GM21825 (cell line): ENCODE measurements around the gene OSBP2.
"Not testable (repeated sequence)": the region's sequence is repeated elsewhere in the genome, so short reads cannot be mapped to it uniquely, and the experiment has no call there.

Source experiments
- ATAC-seq: cut with Tn5 transposase; IDR thresholded peaks from one replicate; pipeline ENCODE4 v1.9.1; 2021; ENCODE audit warnings: mild to moderate bottlenecking, moderate library complexity; ENCODE audit not compliant: unreplicated experiment

OSBP2 gene

DNA sequence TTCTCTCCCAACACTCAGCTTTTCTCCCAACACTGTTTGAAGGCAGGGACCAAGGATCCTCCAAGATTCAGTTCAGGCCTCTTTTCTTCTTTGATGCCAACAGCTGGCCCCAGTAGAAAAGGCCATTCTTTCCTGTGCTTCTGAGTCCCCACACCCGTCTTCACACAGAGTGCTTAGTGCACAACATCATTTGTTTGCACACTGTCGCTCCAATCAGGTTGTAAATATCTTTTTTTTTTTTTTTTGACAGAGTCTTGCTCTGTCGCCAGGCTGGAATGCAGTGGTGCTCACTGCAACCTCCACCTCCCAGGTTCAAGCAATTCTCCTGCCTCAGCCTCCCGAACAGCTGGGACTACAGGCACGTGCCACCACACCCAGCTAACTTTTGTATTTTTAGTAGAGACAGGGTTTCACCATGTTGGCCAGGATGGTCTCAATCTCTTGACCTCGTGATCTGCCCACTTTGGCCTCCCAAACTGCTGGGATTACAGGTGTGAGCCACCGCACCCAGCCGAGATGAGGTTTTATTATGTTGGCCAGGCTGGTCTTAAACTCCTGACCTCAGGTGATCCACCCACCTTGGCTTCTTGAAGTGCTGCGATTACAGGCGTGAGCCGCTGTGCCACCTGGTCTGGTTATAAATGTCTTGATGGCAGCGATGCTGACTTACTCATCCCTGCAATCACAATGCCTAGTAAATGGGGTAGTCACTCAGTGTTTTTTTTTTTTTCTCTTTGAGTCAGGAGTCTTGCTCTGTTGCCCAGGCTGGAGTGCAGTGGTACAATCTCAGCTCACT lies 14.6 kb upstream of the OSBP2 start:
- not testable (repeated sequence) for ATAC-seq

DNA sequence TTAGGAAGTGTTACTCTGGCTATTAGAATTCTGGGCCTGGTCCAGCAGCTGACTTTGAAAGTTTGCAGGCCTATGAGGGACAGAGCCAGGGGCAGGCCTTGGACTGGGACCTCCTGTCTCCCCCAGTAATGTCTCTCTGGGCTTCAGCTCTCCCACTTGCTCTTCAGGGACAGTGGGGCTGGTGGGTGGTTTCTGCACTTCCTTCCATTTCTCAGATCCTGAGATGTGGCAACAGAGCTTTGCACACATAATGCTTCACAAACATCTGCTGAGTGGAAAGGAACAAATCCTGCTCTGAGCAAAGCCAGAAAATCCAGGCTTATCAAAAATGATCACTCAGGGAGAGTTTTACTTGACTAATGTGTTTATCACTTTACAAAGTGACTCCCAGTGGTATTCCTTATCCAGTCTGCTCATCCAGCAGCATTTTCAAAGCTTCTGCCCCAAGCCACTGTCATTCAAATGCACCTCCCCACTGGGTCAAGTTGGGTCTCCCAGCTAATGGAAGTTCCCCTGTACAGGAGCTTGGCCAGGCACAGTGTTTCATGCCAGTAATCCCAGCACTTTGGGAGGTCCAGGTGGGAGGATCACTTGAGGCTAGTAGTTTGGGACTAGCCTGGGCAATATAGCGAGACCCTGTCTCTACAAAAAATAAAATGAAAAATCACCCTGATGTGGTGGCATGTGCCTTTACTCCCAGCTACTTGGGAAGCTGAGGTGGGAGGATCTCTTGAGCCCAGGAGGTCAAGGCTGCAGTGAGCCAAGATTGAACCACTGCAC lies 13.5 kb upstream of the OSBP2 start:
- ATAC-seq: no peak

DNA sequence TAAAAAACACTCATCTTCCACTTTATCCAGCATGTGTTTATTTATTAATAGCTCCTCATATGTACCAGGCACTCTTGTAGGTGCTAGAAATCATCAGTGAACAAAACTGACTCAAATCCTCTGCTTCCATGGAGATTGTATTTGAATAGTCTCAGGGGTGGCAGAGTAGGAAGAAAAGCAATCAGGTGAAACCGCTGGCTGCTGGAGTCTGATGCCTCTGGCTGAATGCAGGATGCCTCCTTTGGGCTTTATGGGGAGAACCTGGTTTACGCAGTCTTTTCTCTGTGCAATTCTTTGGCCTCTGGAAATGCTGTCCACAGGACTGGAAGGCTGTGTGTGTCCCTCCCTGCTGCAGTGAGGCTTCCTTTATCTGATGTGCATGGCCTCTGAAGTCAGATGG lies 12.8 kb upstream of the OSBP2 start:
- no peak for ATAC-seq

DNA sequence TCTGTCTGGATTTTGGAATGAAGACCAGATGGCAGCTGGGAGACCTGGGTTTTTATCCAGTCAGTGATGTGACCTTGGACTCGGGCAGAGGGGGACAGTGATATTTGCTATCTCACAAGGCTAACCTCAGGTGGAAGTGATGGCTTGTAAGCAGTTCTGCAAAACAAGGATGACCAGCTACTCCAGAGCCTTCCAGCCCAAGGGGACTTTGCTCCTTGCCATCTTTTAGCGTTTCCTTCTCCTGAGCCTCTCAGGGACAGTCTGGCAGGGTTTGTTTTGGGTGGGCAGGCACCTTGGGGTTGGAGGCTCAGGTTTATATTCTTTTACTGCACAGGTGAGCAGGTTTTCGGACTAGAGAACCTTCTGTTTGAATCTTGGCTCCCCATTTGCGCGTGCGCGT lies 9.5 kb upstream of the OSBP2 start:
- no peak for ATAC-seq

DNA sequence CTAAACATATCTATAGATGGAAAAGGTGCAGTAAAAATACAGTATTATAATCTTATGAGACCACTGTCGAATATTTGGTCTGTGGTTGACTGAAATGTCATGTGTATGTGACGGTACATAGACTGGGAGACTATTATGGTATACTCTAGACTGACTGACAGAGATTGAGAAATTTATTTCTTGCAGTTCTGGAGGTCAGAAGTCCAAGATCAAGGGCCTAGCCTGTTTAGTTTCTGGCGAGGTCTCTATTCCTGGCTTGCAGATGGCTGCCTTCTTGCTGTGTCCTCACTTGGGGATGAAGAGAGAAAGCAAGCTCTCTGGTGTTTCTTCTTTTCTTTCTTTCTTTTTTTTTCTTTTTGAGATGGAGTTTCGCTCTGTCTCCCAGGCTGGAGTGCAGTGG lies 7.3 kb upstream of the OSBP2 start:
- ATAC-seq: no peak

DNA sequence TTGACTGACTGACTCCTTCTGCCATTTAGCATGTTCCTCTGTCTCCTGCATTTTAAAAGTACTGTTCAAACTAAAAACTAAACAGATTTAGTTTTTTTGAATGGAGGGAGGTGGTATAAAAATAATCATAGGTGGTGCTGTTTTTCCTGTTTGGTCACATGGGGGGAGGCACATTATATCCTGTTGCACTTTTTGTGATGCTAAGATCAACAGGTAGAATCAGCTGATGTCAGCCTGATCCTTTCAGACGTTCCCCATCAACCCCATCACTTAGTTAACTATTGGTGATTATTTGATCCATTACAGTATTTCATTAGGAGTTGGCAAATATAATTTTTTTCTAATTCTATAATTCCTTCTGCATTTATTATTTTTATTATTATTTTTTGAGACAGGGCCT lies 5.1 kb upstream of the OSBP2 start:
- no peak for ATAC-seq

DNA sequence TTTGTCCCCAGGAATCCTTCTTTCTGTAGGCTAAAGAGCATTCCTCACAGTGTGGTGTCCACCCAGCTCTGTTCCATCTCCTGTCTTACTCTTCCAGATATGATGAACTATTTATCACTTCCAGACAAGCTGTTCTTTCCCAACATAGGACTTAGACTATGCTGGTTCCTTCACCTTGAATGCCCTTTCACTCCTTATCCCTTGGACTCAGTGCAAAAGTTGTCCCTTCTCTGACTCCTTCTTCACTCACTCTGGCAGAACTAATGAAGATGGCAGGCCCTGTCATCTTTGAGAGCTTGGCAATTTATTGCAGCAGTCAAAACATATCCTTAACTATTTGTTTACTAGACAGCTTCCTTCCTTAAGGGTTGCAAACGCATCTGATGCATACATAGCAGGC lies 3.5 kb upstream of the OSBP2 start:
- ATAC-seq: no peak

DNA sequence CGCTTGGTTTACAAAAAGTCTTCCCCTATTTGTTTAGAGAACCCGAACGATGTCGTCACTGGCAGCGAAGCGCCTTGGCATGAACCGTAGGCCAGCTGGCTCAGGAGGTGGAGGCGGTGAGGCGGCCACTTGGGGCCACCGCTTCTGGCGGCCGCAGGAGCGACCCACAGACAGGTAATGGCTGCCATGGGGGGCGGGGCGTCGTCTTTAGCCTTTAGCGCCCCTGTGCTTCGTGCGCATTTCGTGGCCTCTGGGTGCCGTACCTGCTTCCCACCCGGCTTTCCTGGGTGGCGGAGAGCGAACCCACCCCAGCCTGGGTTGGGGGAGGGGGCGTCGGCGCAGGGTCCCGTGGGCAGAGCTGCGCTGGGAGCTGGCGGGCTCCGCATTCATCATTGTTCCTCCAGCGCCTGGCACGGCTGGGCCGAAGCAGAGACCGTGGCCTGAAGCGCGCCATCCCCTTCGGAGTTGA lies 469 bp upstream of the OSBP2 start:
- no peak for ATAC-seq

DNA sequence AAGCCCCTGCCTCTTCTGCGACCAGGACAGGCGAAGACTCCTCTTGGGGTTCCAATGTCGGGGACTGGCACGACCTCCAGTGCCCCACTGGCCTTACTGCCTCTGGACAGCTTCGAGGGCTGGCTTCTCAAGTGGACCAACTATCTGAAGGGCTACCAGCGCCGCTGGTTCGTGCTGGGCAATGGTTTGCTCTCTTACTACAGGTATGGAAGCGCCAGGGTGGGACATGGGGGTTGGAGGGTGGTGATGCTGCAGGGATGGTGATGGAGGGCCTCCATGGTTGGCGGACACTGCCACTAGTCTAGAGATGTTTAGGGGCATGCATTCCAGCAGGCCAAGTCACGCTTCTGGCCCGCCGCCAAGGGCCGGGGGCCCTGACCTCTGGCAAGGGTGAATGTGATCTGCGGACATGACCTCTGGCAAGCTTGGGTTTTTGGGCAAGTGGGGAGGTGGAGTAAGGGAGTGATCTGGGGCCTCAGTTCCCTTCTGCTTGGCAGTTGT lies 727 bp downstream of the OSBP2 start:
- no peak for ATAC-seq

DNA sequence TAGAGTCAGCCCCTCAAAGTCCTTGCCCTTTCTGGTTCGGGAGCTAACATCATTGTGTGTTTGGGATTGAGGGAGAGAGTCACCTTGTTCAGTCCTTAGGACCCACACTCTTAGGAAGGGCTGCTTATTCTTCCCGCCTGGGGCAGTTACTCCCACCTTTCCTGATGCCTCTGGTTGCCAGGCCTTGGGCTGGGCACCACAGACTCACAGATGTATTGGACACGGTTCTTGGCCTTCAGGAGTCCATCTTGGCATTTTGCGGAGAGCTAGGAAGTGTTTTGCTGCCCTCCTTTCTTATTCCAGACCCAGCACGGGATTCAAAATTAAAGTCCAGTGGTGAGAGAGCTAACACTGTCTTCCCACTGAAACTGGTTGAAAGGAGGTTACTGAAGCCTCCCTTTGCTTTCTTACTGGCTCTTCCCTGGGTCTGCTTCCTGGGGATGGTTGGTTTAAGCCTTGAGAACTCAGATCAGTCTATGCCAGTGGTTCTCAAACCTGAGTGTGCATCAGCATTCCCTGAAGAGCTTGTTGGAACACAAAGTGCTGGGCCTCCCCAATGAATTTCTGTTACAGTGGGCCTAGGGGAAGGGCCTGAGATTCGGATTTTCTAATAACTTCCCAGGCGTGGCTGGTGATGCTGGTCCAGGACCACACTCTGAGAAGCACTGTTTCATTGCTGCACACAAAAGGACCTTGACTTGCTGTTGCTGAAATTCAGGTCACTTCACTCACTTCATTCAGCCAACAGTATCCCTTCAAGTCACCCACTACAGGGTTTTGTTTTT lies 1.4 kb downstream of the OSBP2 start:
- ATAC-seq: no peak

DNA sequence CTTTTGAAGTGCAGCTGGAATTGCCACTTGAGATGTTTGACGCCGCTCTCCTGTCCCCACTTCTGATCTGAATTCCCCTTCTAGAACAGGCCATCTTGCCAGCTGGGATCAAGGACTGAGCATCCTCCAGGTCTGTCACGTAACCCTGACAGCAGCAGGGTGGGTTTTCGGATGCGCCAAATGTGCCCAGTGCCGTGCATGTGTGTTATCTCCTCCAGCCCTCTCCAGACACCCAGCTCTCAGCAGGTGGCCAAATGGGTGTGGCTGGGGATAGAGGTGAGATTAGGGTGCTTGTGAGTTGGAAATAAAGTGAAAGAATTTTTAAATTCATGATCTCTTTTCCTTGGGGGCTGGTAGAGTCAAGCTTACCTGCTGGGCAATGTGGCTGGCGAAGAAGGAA lies 3.3 kb downstream of the OSBP2 start:
- no peak for ATAC-seq

DNA sequence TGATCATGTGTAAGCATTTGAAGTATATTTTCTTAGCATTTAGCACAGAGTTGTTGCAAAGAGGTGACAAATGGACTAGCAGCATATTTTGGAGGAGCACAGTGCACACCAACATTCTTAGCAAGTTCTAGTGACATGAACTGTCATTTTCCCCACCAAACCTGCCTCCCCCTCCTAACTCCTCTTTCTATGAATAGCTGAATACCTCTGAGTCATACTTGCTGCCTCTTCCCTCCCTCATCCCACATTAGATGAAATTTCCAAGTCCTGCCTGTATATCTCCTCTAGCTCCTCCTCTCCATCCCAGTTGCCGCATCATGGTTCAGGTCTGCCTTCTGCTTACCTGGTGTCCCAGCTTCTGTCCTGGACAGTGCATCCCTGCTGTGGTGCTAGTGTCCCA lies 7.2 kb downstream of the OSBP2 start:
- ATAC-seq: no peak

DNA sequence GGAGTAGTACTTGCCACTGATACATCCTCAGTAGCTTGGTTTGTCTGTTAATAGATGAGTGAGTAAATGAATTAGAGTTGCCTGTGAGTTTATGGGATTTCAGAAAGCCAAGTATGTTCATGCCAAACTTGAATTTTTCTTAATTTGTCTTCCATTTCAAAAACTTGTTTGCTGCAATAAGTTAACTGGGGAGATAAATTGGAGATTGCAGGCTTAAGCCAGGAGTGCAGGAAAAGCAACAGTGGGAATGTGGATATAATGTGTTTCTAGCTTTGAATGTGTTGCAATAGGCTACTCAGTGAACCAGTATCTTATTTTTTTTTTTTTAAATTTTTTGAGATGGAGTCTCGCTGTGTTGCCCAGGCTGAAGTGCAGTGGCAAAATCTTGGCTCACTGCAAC lies 8.2 kb downstream of the OSBP2 start:
- no peak for ATAC-seq

DNA sequence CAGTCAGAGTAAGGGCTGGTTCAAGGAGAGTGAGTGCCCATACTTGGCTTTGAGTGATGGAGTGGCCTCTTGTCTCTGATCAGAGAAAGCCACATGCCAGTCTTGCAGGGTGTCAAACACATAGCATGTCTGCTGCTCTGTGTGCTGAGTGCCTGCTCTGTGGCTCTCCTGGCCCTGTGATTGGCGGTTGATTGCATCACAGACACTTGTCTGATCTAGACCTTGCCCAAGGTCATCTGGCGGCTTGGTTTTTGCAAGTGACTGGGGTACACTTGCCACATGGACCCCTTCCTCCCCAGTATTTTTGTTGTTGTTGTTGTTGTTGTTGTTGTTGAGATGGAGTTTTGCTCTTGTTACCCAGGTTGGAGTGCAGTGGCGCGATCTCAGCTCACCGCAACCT lies 10.3 kb downstream of the OSBP2 start:
- ATAC-seq: no peak

DNA sequence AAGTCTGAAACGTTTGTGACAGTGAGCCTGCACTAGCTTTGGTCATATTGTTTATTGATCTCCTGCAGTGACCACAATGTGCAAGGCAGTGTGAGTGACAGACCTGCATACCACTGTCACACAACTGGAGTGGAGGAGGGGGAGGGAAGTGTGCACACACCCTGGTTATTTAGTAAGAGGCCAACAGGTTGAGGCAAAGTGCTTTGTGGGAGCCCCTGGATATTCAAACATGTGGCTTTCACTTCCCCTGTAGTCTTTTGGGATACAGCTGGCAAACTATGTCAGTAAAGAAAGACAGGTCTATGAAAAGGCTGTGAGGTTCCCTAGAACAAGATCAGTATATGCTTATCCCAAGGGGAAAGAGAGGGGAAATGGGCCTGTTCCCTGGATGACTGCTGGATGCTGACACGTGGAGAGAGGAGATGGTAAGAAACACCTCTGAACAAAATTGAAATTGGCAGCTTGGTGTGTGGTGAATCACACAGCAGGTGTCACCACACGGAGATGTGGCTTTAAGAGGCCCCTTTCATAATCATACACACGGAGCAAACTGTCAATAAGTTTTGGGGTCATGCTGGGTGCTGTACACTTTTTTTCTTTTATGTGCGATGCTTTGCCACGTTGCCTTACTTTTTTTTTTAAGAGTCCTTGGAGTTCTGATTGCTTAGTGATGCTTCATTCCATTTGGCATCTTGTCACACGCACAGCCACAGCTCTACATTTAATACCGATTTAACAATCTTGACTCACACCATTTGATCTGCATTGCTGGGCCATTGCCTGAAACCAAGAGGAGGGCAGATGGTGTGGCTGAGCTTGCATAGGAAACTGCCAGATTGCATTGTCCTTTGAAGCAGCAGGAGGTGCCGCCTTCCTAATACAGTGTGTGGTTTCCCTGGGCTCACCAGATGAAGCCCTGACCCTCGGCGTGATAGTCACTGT lies 11.3 kb downstream of the OSBP2 start:
- peak; percentile 50 for ATAC-seq

DNA sequence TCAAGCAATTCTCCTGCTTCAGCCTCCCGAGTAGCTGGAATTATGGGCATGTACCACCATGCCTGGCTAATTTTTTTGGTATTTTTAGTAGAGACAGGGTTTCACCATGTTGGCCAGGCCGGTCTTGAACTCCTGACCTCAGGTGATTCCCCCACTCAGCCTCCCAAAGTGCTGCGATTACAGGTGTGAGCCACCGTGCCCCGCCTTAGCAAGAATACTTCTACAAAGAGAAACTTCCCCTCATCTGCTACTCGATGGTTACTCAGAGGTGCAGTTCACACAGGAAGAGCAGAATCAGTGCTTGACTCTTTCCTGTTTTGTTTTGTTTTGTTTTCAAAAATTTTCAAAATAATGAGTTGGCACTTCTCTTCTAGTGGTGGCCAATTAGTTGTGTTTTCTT lies 15.3 kb downstream of the OSBP2 start:
- not testable (repeated sequence) for ATAC-seq

DNA sequence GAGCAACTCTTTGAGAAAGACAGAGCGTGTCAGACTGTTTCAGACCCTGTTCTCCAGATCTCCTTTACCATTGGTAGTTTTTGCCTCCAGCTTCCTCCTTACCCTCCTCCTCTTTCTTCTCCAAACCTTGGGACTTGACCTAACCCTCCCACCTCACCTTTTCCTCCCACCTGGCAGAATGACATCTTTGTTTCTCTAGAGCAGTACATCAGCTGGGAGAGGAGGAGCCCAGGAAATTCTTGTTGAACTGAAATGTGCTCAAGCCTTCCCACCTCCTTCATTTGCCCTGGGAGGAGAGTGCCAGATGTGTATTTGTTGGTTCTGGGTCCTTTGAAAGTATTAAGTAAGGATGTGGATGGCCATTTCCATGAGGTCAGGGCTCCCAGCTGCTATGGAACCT lies 17.4 kb downstream of the OSBP2 start:
- no peak for ATAC-seq

DNA sequence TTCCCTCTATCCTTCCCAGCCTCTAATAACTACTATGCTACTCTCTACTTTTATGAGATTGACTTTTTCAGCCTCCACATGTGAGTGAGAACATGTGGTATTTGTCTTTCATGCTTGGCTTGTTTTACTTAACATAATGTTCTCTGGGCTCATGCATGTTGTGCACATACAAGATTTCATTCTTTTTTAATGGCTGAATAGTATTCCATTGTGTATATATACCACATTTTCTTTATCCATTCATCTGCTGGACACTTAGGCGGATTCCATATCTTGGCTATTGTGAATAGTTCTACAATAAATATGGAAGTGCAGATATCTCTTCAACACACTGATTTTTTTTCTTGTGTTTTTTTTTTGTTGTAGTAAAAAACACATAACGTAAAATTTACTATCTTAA lies 19.4 kb downstream of the OSBP2 start:
- ATAC-seq: no peak

DNA sequence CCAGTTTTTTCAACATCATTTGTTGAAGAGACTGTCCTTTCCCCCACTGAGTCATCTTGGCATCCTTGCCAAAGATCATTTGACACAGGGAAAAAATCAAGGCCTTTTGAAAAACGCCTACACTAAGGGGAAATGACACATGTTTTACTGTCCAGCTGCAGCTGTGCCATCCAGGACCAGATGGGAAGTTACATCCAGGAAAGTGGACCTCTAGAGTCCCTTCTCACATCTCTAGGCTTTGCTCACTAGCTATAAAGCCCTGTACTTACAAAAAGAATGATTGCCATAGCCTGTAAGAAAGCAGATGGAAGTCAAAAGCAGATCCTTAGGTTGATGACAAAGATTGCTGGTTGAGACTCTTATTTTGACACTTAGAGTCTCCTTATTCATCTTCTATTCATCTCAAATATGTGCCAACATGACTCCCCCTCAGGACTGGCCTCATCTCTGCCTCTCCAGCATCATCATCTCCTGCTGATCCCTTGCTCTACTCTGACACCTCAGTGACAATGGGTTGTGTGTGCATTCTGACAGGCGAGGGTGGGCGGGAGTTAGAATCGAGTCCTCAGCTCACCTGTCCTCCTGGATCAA lies 22.8 kb downstream of the OSBP2 start:
- ATAC-seq: no peak

DNA sequence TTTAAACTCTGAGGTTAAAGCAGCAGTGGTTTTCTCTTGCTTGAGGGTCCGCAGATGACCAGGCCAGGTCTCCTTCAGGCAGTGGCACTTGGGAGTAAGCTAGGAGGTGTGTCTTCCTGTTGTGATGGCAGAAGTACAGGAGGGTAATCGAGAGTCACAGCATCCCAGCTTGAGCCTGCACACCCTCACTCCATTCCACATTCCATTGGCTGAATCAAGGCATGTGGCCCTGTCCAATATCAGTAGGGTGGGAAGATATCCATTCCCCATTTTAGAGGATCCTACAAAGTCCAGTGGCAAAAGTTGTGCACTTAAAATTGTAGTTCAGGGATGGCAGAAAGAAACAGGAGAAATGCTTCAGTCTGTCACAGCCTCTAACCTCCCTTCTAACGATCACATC lies 23.3 kb downstream of the OSBP2 start:
- ATAC-seq: no peak
